WTC11 (cell line): Measurements from ENCODE around the gene EPN1.

ENCODE experiments used
- CBFB ChIP-seq: sonication (generic); formaldehyde crosslinking; IDR thresholded peaks from 2 replicates; pipeline ENCODE4 v1.8.1; 2022; ENCODE audit warnings: mild to moderate bottlenecking, low read depth, missing genetic modification reagents
- CREB1 ChIP-seq: sonication (generic); formaldehyde crosslinking; IDR thresholded peaks from 2 replicates; pipeline ENCODE4 v1.8.0; 2023; ENCODE audit warnings: mild to moderate bottlenecking, missing genetic modification reagents
- ESRRA ChIP-seq: sonication (generic); formaldehyde crosslinking; IDR thresholded peaks from 2 replicates; pipeline ENCODE4 v1.8.1; 2022; ENCODE audit warnings: mild to moderate bottlenecking, missing genetic modification reagents, borderline replicate concordance
- JUN ChIP-seq: sonication (generic); formaldehyde crosslinking; IDR thresholded peaks from 2 replicates; pipeline ENCODE4 v1.8.0; 2023; ENCODE audit warnings: mild to moderate bottlenecking, missing genetic modification reagents
- NR2C2 ChIP-seq: sonication (generic); formaldehyde crosslinking; IDR thresholded peaks from 2 replicates; pipeline ENCODE4 v1.8.0; 2022; ENCODE audit warnings: mild to moderate bottlenecking, missing genetic modification reagents
- RORB ChIP-seq: fragments of 250-450 bp; sonication (Bioruptor Pico); IDR thresholded peaks from 2 replicates; pipeline ENCODE4 v1.9.0; 2021; ENCODE audit warnings: mild to moderate bottlenecking
- TCF7 ChIP-seq: sonication (generic); formaldehyde crosslinking; IDR thresholded peaks from 2 replicates; pipeline ENCODE4 v1.8.0; 2022; ENCODE audit warnings: mild to moderate bottlenecking, low read depth, missing genetic modification reagents, moderate library complexity
- TF ChIP-seq, protein P1 (sequence below): sonication (generic); formaldehyde crosslinking; IDR thresholded peaks from 2 replicates; pipeline ENCODE4 v1.8.1; 2022; ENCODE audit warnings: low read depth, mild to moderate bottlenecking, moderate library complexity, missing genetic modification reagents, borderline replicate concordance
- TF ChIP-seq, protein P2 (sequence below): fragments of 200-600 bp; IDR thresholded peaks from 2 replicates; pipeline ENCODE4 v1.8.0; 2022; ENCODE audit warnings: antibody characterized with exemption
- TF ChIP-seq, protein P3 (sequence below): sonication (generic); formaldehyde crosslinking; conservative IDR thresholded peaks from 2 replicates; pipeline ENCODE4 v1.8.1; 2022; ENCODE audit warnings: mild to moderate bottlenecking, missing genetic modification reagents
- TF ChIP-seq, protein P4 (sequence below): sonication (generic); formaldehyde crosslinking; IDR thresholded peaks from 2 replicates; pipeline ENCODE4 v1.8.1; 2023; ENCODE audit warnings: mild to moderate bottlenecking, missing genetic modification reagents, moderate library complexity
- TF ChIP-seq, protein P5 (sequence below): sonication (generic); formaldehyde crosslinking; IDR thresholded peaks from 2 replicates; pipeline ENCODE4 v1.8.0; 2022; ENCODE audit warnings: mild to moderate bottlenecking, missing genetic modification reagents
- TF ChIP-seq, protein P6 (sequence below): sonication (generic); formaldehyde crosslinking; IDR thresholded peaks from 2 replicates; pipeline ENCODE4 v1.8.1; 2023; ENCODE audit warnings: mild to moderate bottlenecking, missing genetic modification reagents, borderline replicate concordance

DNA sequence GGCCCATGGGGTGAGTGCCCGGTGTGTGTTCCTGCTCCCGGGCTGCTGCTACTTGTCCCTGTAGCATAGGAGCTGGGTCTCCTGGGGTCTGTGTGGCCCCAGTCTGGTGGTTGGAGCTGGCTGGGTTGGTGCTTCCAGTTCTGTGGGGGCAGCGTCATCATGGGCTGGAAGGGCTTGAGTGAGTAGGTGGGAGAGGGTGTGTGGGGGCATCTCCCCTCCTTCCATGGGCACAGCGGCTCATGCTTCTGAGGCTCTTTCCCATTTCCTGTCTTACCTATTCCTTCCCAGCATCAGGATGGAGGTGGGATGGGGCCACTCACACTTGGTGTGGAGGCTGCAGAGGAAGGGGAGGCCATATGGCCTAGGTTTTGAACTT, 8.0 kb upstream of the EPN1 start:
- TF ChIP-seq JUN (CRISPR knock-in tag) (no peak), NR2C2 (CRISPR knock-in tag) (no peak), ESRRA (CRISPR knock-in tag) (no peak), CBFB (no peak), TCF7 (CRISPR knock-in tag) (no peak), CREB1 (CRISPR knock-in tag) (no peak), RORB (CRISPR knock-in tag) (no peak)
- TF ChIP-seq, protein P1, sequence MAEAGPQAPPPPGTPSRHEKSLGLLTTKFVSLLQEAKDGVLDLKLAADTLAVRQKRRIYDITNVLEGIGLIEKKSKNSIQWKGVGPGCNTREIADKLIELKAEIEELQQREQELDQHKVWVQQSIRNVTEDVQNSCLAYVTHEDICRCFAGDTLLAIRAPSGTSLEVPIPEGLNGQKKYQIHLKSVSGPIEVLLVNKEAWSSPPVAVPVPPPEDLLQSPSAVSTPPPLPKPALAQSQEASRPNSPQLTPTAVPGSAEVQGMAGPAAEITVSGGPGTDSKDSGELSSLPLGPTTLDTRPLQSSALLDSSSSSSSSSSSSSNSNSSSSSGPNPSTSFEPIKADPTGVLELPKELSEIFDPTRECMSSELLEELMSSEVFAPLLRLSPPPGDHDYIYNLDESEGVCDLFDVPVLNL, result no peak
- TF ChIP-seq, protein P2, sequence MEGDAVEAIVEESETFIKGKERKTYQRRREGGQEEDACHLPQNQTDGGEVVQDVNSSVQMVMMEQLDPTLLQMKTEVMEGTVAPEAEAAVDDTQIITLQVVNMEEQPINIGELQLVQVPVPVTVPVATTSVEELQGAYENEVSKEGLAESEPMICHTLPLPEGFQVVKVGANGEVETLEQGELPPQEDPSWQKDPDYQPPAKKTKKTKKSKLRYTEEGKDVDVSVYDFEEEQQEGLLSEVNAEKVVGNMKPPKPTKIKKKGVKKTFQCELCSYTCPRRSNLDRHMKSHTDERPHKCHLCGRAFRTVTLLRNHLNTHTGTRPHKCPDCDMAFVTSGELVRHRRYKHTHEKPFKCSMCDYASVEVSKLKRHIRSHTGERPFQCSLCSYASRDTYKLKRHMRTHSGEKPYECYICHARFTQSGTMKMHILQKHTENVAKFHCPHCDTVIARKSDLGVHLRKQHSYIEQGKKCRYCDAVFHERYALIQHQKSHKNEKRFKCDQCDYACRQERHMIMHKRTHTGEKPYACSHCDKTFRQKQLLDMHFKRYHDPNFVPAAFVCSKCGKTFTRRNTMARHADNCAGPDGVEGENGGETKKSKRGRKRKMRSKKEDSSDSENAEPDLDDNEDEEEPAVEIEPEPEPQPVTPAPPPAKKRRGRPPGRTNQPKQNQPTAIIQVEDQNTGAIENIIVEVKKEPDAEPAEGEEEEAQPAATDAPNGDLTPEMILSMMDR, result no peak
- TF ChIP-seq, protein P3, sequence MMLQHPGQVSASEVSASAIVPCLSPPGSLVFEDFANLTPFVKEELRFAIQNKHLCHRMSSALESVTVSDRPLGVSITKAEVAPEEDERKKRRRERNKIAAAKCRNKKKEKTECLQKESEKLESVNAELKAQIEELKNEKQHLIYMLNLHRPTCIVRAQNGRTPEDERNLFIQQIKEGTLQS (CRISPR knock-in tag), result no peak
- TF ChIP-seq, protein P4, sequence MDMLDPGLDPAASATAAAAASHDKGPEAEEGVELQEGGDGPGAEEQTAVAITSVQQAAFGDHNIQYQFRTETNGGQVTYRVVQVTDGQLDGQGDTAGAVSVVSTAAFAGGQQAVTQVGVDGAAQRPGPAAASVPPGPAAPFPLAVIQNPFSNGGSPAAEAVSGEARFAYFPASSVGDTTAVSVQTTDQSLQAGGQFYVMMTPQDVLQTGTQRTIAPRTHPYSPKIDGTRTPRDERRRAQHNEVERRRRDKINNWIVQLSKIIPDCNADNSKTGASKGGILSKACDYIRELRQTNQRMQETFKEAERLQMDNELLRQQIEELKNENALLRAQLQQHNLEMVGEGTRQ (CRISPR knock-in tag), result no peak
- TF ChIP-seq, protein P5, sequence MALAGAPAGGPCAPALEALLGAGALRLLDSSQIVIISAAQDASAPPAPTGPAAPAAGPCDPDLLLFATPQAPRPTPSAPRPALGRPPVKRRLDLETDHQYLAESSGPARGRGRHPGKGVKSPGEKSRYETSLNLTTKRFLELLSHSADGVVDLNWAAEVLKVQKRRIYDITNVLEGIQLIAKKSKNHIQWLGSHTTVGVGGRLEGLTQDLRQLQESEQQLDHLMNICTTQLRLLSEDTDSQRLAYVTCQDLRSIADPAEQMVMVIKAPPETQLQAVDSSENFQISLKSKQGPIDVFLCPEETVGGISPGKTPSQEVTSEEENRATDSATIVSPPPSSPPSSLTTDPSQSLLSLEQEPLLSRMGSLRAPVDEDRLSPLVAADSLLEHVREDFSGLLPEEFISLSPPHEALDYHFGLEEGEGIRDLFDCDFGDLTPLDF (CRISPR knock-in tag), result no peak
- TF ChIP-seq, protein P6, sequence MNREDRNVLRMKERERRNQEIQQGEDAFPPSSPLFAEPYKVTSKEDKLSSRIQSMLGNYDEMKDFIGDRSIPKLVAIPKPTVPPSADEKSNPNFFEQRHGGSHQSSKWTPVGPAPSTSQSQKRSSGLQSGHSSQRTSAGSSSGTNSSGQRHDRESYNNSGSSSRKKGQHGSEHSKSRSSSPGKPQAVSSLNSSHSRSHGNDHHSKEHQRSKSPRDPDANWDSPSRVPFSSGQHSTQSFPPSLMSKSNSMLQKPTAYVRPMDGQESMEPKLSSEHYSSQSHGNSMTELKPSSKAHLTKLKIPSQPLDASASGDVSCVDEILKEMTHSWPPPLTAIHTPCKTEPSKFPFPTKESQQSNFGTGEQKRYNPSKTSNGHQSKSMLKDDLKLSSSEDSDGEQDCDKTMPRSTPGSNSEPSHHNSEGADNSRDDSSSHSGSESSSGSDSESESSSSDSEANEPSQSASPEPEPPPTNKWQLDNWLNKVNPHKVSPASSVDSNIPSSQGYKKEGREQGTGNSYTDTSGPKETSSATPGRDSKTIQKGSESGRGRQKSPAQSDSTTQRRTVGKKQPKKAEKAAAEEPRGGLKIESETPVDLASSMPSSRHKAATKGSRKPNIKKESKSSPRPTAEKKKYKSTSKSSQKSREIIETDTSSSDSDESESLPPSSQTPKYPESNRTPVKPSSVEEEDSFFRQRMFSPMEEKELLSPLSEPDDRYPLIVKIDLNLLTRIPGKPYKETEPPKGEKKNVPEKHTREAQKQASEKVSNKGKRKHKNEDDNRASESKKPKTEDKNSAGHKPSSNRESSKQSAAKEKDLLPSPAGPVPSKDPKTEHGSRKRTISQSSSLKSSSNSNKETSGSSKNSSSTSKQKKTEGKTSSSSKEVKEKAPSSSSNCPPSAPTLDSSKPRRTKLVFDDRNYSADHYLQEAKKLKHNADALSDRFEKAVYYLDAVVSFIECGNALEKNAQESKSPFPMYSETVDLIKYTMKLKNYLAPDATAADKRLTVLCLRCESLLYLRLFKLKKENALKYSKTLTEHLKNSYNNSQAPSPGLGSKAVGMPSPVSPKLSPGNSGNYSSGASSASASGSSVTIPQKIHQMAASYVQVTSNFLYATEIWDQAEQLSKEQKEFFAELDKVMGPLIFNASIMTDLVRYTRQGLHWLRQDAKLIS (CRISPR knock-in tag), result no peak
